ENCODE data around the gene SELENOI.
"Not testable (repeated sequence)": the region's sequence is repeated elsewhere in the genome, so short reads cannot be mapped to it uniquely, and the experiment has no call there.

The SELENOI gene

GRCh38 chr2:26316041-26316440 is 29.9 kb upstream of the SELENOI start:
- no peak overlapping the region for H3K27ac ChIP-seq
- TF ChIP-seq ZFX (IDR thresholded peaks at IDR 0.05): no peak
- peak; percentile 29 for TF ChIP-seq CTCF (conservative IDR thresholded peaks at IDR 0.05)

- TF ChIP-seq CTCF (conservative IDR thresholded peaks at IDR 0.05) (no peak), ZFX (IDR thresholded peaks at IDR 0.05) (no peak)
- no peak overlapping the region for H3K27ac ChIP-seq
These were observed 29.1 kb upstream of the SELENOI start for GRCh38 chr2:26316845-26317244.

GRCh38 chr2:26317377-26318105 is 28.4 kb upstream of the SELENOI start:
- H3K27ac ChIP-seq: no peak overlapping the region
- no peak for TF ChIP-seq ZFX (IDR thresholded peaks at IDR 0.05)
- no peak for TF ChIP-seq CTCF (conservative IDR thresholded peaks at IDR 0.05)

- TF ChIP-seq CTCF (conservative IDR thresholded peaks at IDR 0.05): no peak
- TF ChIP-seq ZFX (IDR thresholded peaks at IDR 0.05): no peak
- no peak overlapping the region for H3K27ac ChIP-seq
These were observed 27.0 kb upstream of the SELENOI start for GRCh38 chr2:26318950-26319349.

GRCh38 chr2:26324479-26324878 is 21.5 kb upstream of the SELENOI start:
- not testable (repeated sequence) for H3K27ac ChIP-seq

GRCh38 chr2:26324903-26325302 is 21.0 kb upstream of the SELENOI start:
- TF ChIP-seq ZFX (IDR thresholded peaks at IDR 0.05) (no peak), CTCF (conservative IDR thresholded peaks at IDR 0.05) (no peak)
- H3K27ac ChIP-seq: no peak overlapping the region

- no peak overlapping the region for H3K27ac ChIP-seq
- no peak for TF ChIP-seq ZFX (IDR thresholded peaks at IDR 0.05)
- TF ChIP-seq CTCF (conservative IDR thresholded peaks at IDR 0.05): no peak
These were observed 20.1 kb upstream of the SELENOI start for GRCh38 chr2:26325851-26326250.

GRCh38 chr2:26326514-26326913 is 19.4 kb upstream of the SELENOI start:
- H3K27ac ChIP-seq: no peak overlapping the region
- TF ChIP-seq CTCF (conservative IDR thresholded peaks at IDR 0.05) (no peak), ZFX (IDR thresholded peaks at IDR 0.05) (no peak)

Measured in C4-2B (cell line).